SU-DHL-6 (cell line): ENCODE measurements around the gene HELB.

Source experiments
- EZH2phosphoT487 ChIP-seq: fragments of 200-600 bp; sonication (generic), shearing (Covaris generic); conservative IDR thresholded peaks from 2 replicates; pipeline ENCODE4 v1.6.1; 2018; ENCODE audit warnings: mild to moderate bottlenecking, antibody characterized with exemption, low read length, moderate library complexity, mixed read lengths
- TF ChIP-seq, protein P1 (sequence below): fragments of 200-600 bp; sonication (generic); IDR thresholded peaks from one replicate; pipeline ENCODE4 v1.5.1; 2017; ENCODE audit warnings: antibody characterized with exemption, mild to moderate bottlenecking, low read length, moderate library complexity; ENCODE audit not compliant: insufficient read depth, poor library complexity, severe bottlenecking

DNA sequence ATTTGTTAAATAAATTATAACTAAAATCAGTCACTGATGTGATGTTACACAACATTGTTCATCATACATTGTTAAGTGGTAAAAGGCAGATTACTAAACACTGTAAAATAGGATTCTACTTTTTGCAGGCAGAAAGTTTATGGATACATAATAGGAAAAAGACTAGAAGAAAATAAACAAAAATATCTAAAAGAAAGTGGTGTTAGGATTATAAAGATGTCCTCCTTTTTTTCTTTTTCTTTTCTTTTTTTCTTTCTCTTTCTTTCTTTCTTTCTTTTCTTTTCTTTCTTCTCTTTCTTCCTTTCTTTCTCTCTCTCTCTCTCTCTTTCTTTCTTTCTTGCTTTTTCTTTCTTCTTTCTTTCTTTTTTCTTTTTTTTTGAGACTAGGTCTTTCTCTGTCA lies 39.6 kb upstream of the HELB start:
- TF ChIP-seq, protein P1, sequence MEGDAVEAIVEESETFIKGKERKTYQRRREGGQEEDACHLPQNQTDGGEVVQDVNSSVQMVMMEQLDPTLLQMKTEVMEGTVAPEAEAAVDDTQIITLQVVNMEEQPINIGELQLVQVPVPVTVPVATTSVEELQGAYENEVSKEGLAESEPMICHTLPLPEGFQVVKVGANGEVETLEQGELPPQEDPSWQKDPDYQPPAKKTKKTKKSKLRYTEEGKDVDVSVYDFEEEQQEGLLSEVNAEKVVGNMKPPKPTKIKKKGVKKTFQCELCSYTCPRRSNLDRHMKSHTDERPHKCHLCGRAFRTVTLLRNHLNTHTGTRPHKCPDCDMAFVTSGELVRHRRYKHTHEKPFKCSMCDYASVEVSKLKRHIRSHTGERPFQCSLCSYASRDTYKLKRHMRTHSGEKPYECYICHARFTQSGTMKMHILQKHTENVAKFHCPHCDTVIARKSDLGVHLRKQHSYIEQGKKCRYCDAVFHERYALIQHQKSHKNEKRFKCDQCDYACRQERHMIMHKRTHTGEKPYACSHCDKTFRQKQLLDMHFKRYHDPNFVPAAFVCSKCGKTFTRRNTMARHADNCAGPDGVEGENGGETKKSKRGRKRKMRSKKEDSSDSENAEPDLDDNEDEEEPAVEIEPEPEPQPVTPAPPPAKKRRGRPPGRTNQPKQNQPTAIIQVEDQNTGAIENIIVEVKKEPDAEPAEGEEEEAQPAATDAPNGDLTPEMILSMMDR = no peak
- TF ChIP-seq EZH2phosphoT487 = no peak
